SK-N-MC (cell line): Measurements from ENCODE around the gene BRWD1.

Experiments
- EZH2 ChIP-seq: fragments of 200-600 bp; sonication (generic); IDR thresholded peaks from one replicate; pipeline ENCODE4 v1.6.1; 2017; ENCODE audit warnings: antibody characterized with exemption
- FOXP2 ChIP-seq: optimal IDR thresholded peaks from 2 replicates; pipeline ENCODE3; 2011; ENCODE audit warnings: mild to moderate bottlenecking, moderate library complexity; ENCODE audit not compliant: insufficient read depth; ENCODE audit errors: extremely low read length, control extremely low read depth
- POLR2AphosphoS5 ChIP-seq: IDR thresholded peaks from 2 replicates; pipeline ENCODE4 v1.6.1; 2012; ENCODE audit warnings: mild to moderate bottlenecking, low read depth, low read length, borderline replicate concordance

DNA sequence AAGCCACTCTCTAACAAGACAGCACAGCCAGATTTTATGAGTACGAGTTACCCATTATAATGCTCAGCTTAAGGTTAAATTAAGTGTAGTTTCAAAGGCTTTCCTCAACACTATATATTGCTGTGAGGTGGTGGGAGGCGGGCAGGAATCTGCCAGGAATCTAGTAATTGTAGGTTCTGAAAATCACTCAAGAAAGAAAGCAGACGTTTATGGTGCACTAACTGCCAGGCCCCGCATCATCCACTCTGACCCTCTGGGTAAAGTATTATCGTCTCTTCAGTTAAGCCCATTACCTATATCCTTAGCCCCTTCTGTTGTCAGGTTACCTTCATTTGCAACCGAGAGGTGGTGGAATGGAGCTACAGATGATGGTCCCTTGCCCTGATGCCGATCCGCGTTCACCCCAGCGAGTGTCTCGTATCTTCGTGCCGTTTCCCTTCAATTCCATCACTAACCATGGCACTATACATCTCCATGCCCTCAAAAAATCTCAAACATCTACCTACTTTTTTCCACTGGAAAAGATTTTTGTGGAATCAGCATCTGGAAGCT lies 23.1 kb upstream of the BRWD1 start:
- no peak for TF ChIP-seq POLR2AphosphoS5
- no peak for TF ChIP-seq EZH2
- no peak for TF ChIP-seq FOXP2
